ENCODE results near the gene ISG20L2. TPM values are rescaled to one million over a fixed set of nuclear protein-coding genes. Genes with fewer than 3 reads are reported as not detected.

The ISG20L2 gene
- 47.0 and 52.7 TPM in 2 replicates for total RNA-seq
- long read RNA-seq, transcript ISG20L2-201 (3 exons, 3,303 nt), result major isoform, 23 of 48 reads
- long read RNA-seq, transcript ISG20L2-202 (4 exons, 2,310 nt), result minor isoform, 11 of 48 reads
- long read RNA-seq, partial matches to known transcripts, result 5 of 48 reads
- long read RNA-seq, other reads (novel, unspliced or antisense), result 9 of 48 reads

DNA sequence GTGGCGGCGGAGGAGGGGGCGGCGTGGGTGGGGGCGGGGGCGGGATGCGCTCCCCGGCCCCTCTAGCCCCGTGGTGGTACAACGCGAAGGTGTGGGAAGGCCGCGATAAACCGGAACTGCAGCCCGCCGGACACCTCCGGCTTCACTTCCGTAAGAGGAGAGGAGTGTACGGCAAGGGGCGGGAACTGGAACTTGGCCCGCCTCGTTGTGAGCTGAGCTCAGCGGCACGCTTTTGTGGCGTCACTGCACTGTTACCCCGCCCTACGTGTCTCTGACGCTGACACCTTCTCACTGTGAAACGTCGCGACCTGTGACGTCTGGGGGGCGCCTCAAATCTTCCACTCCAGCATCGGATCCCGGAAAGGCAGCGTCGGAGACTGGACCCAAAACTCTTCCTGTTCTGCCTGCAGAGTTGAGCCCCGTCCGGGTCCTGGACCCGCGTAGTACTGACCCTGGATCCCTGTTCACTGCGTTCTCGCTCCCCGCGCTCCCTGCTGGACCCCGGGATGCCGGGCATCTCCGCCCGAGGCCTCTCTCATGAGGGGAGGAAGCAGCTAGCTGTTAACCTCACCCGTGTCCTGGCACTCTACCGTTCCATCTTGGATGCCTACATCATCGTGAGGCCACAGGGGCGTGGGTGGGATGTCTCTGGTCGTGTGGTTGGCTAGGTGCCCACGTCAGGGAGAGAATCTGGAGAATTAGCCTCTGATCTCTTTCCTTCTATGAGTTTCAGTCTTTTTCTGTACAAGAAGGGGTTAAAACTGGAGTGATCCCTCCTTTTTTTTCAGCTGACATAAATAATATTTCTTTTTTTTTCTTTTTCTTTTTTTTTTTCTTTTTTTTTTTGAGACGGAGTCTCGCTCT is at the start of gene ISG20L2:
ISG20L2 (minus strand) TSS at position 168 of the 864 bp plus-strand sequence. CDS start 1,114 bp downstream, outside the sequence.
- Mint-ChIP-seq H3K4me3 (no peak within 1 kb of the TSS), H3K27me3 (ENCODE audit: low read depth) (no peaks in the 10 kb centered on the region), H3K9me3 (no peaks in the 10 kb centered on the region), H3K27ac (ENCODE audit: unreplicated experiment) (peak within 1 kb of the TSS; percentile 97), H3K36me3 (ENCODE audit: low read depth) (peaks cover under 1% of the 10 kb centered on the region), H3K4me1 (peaks cover 20% of the 10 kb centered on the region)
- peak; percentile 76 for DNase-seq (ENCODE audit: low read depth, low spot score)
- TF ChIP-seq, protein P1, sequence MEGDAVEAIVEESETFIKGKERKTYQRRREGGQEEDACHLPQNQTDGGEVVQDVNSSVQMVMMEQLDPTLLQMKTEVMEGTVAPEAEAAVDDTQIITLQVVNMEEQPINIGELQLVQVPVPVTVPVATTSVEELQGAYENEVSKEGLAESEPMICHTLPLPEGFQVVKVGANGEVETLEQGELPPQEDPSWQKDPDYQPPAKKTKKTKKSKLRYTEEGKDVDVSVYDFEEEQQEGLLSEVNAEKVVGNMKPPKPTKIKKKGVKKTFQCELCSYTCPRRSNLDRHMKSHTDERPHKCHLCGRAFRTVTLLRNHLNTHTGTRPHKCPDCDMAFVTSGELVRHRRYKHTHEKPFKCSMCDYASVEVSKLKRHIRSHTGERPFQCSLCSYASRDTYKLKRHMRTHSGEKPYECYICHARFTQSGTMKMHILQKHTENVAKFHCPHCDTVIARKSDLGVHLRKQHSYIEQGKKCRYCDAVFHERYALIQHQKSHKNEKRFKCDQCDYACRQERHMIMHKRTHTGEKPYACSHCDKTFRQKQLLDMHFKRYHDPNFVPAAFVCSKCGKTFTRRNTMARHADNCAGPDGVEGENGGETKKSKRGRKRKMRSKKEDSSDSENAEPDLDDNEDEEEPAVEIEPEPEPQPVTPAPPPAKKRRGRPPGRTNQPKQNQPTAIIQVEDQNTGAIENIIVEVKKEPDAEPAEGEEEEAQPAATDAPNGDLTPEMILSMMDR (conservative IDR thresholded peaks at IDR 0.05), result no peak

- H3K9me3 Mint-ChIP-seq, result no peaks in the 10 kb centered on the region
These were observed 49.0 kb upstream of the ISG20L2 start for GRCh38 chr1:156777573-156777972.

GRCh38 chr1:156776942-156777341 is 48.4 kb upstream of the ISG20L2 start:
- no peak overlapping the region for H3K4me3 Mint-ChIP-seq
- no peaks in the 10 kb centered on the region for H3K9me3 Mint-ChIP-seq
- H3K27ac Mint-ChIP-seq (ENCODE audit: unreplicated experiment), result no peak overlapping the region
- peaks cover 37% of the 10 kb centered on the region for H3K4me1 Mint-ChIP-seq
- TF ChIP-seq, protein P1 (conservative IDR thresholded peaks at IDR 0.05), result no peak
- no peak for DNase-seq (ENCODE audit: low read depth, low spot score)
- peaks cover 3% of the 10 kb centered on the region for H3K36me3 Mint-ChIP-seq (ENCODE audit: low read depth)
- H3K27me3 Mint-ChIP-seq (ENCODE audit: low read depth), result no peaks in the 10 kb centered on the region

More at GRCh38 chr1:156777573-156777972, 49.0 kb upstream of the ISG20L2 start:
- Mint-ChIP-seq H3K4me3 (no peak overlapping the region), H3K27ac (ENCODE audit: unreplicated experiment) (no peak overlapping the region), H3K4me1 (peaks cover 31% of the 10 kb centered on the region), H3K27me3 (ENCODE audit: low read depth) (no peaks in the 10 kb centered on the region), H3K36me3 (ENCODE audit: low read depth) (peaks cover 3% of the 10 kb centered on the region)
- DNase-seq (ENCODE audit: low read depth, low spot score), result no peak
- TF ChIP-seq, protein P1 (conservative IDR thresholded peaks at IDR 0.05), result no peak

DNA sequence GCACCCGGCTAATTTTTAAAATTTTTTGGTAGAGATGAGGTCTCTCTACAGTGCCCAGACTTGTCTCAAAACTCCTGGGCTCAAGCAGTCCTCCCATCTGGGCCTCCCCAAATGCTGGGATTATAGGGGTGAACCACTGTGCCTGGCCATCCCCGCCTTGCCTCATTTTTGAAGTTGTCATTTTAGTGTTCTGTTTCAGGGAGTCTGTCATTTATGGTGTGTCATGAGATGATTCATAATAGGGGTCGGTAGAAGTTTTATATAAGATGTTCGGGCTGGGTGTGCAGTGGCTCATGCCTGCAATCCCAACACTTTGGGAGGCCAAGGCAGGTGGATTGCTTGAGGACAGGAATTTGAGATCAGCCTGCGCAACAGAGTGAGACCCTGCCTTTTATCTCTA is 47.2 kb upstream of the ISG20L2 start:
- peaks cover 5% of the 10 kb centered on the region for H3K36me3 Mint-ChIP-seq (ENCODE audit: low read depth)
- H3K27me3 Mint-ChIP-seq (ENCODE audit: low read depth), result no peaks in the 10 kb centered on the region
- H3K4me3 Mint-ChIP-seq, result peak overlapping the region; percentile 10
- H3K27ac Mint-ChIP-seq (ENCODE audit: unreplicated experiment), result no peak overlapping the region
- no peak for DNase-seq (ENCODE audit: low read depth, low spot score)
- H3K4me1 Mint-ChIP-seq, result peaks cover 41% of the 10 kb centered on the region
- TF ChIP-seq, protein P1 (conservative IDR thresholded peaks at IDR 0.05), result no peak
- no peaks in the 10 kb centered on the region for H3K9me3 Mint-ChIP-seq

GRCh38 chr1:156773607-156774006 is 45.0 kb upstream of the ISG20L2 start:
- Mint-ChIP-seq H3K36me3 (ENCODE audit: low read depth) (peaks cover 5% of the 10 kb centered on the region), H3K27ac (ENCODE audit: unreplicated experiment) (no peak overlapping the region), H3K4me1 (peaks cover 57% of the 10 kb centered on the region), H3K9me3 (no peaks in the 10 kb centered on the region), H3K27me3 (ENCODE audit: low read depth) (no peaks in the 10 kb centered on the region), H3K4me3 (peak overlapping the region; percentile 43)
- no peak for DNase-seq (ENCODE audit: low read depth, low spot score)
- TF ChIP-seq, protein P1 (conservative IDR thresholded peaks at IDR 0.05), result peak; percentile 37
